Mesendoderm (in vitro differentiated cells): ENCODE measurements around the gene LTBP2.
A peak's percentile ranks its signal among the peaks of the same experiment; 100 is the strongest.

Source experiments
- DNase-seq: peaks from one replicate; pipeline ENCODE4 v3.0.0; 2013
- H2AK5ac ChIP-seq: 2 replicates; pipeline ENCODE4 v1.6.1; 2013; ENCODE audit warnings: low read length, inconsistent platforms
- H2BK120ac ChIP-seq: 2 replicates; pipeline ENCODE4 v1.6.1; 2013; ENCODE audit warnings: low read depth, mild to moderate bottlenecking, low read length, moderate library complexity, mixed read lengths
- H2BK15ac ChIP-seq: replicated peaks from 2 replicates; pipeline ENCODE4 v1.6.1; 2013; ENCODE audit warnings: low read depth, mild to moderate bottlenecking, moderate library complexity
- H2BK5ac ChIP-seq: 2 replicates; pipeline ENCODE4 v1.6.1; 2013; ENCODE audit warnings: low read length, inconsistent platforms
- H3K18ac ChIP-seq: 2 replicates; pipeline ENCODE4 v1.6.1; 2013; ENCODE audit warnings: mild to moderate bottlenecking, low read length, mixed read lengths
- H3K23ac ChIP-seq: one replicate; pipeline ENCODE4 v1.6.1; 2013; ENCODE audit warnings: low read length
- H3K27ac ChIP-seq: 2 replicates; pipeline ENCODE4 v1.5.1; 2013; ENCODE audit warnings: low read depth, mild to moderate bottlenecking, inconsistent platforms, low read length, moderate library complexity
- H3K27me3 ChIP-seq: 2 replicates; pipeline ENCODE4 v1.6.1; 2013; ENCODE audit warnings: low read length, control low read depth, mild to moderate bottlenecking, inconsistent platforms; ENCODE audit not compliant: insufficient read depth, poor library complexity
- H3K36me3 ChIP-seq: 2 replicates; pipeline ENCODE4 v1.6.1; 2013; ENCODE audit warnings: low read length, inconsistent platforms; ENCODE audit not compliant: control insufficient read depth, insufficient read depth
- H3K4ac ChIP-seq: one replicate; pipeline ENCODE4 v1.6.1; 2013; ENCODE audit warnings: low read depth, mild to moderate bottlenecking, low read length, moderate library complexity
- H3K4me1 ChIP-seq: 2 replicates; pipeline ENCODE4 v1.6.1; 2013; ENCODE audit warnings: low read depth, low read length, inconsistent platforms; ENCODE audit not compliant: control insufficient read depth
- H3K4me2 ChIP-seq: 2 replicates; pipeline ENCODE4 v1.6.1; 2013; ENCODE audit warnings: low read length
- H3K4me3 ChIP-seq: 2 replicates; pipeline ENCODE4 v1.5.1; 2013; ENCODE audit warnings: mild to moderate bottlenecking, low read length
- H3K56ac ChIP-seq: one replicate; pipeline ENCODE4 v1.6.1; 2013; ENCODE audit warnings: low read length
- H3K79me1 ChIP-seq: 2 replicates; pipeline ENCODE4 v1.6.1; 2013; ENCODE audit warnings: low read length, inconsistent platforms
- H3K79me2 ChIP-seq: 2 replicates; pipeline ENCODE4 v1.6.1; 2013; ENCODE audit warnings: mild to moderate bottlenecking, low read length; ENCODE audit not compliant: control insufficient read depth, insufficient read depth
- H3K9ac ChIP-seq: 2 replicates; pipeline ENCODE4 v1.6.1; 2013; ENCODE audit warnings: low read length, inconsistent platforms
- H4K5ac ChIP-seq: one replicate; pipeline ENCODE4 v1.6.1; 2013; ENCODE audit warnings: low read length
- H4K8ac ChIP-seq: one replicate; pipeline ENCODE4 v1.6.1; 2013; ENCODE audit warnings: low read depth, mild to moderate bottlenecking, control low read depth, low read length, moderate library complexity
- WGBS: extraction: QIAGEN DNeasy Blood & Tissue Kit; methylation state at CpG from one replicate; pipeline ENCODE4 v1.1.7; 2013; ENCODE audit warnings: low lambda C conversion rate, missing lambda C conversion rate; ENCODE audit not compliant: insufficient coverage; ENCODE audit errors: extremely low coverage; 5-methylcytosine and 5-hydroxymethylcytosine counted together

Gene LTBP2

DNA sequence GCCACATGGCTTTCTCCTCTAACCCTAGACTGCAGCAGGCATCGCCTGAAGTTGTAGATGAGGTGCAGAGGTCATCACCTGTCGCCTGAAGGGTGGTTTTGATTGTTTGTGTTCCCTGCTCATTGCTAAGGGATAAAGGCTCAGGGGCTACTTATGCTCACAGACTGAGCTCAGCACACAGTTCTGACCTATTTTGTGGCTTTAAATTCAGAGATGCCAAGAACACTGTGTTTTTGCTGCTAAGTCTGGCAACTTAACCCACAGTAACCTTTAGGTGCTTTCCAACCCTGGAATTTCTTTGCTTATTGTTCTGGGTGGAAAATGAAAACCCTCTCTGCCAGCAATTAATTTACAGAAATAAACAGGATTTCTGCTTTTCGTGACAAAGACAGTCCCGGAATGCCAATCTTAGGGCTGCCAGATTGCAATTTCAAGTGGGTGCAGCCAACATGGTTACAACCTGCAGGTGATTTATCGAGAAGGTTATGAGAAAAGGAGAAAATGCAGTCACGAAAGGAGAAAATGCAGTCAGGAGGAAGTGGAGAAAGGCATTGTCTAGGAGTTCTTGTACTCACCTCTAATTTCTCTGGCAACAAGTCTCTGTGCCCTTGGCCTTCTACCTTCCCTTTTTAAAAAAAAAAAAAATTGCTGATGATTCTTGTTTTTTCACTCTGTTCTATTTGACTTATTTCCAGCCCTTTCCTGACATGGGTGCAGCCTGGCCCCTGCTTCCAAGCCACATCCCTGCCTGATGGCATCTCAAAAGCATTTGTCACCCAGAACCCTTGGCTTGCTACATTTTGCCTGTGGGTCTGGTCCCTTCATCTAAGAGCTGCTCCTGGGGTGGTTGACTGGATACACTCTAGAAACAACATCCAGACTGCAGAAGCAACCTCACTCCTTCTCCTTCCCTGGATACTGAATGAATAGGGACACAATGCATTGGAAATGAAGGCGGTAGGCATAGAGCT lies 142.2 kb downstream of the LTBP2 start:
- Histone ChIP-seq H3K23ac (no peak overlapping the region), H2BK120ac (peak overlapping the region; percentile 3), H3K27ac (peak overlapping the region; percentile 61), H4K8ac (no peak overlapping the region), H3K4me2 (no peak overlapping the region), H2BK5ac (peak overlapping the region; percentile 52), H3K18ac (no peak overlapping the region), H3K27me3 (no peaks in the 10 kb centered on the region), H4K5ac (no peak overlapping the region), H3K4me1 (peaks cover 5% of the 10 kb centered on the region), H3K79me2 (no peaks in the 10 kb centered on the region), H3K9ac (peak overlapping the region; percentile 6), H2AK5ac (no peak overlapping the region), H3K4ac (no peak overlapping the region), H2BK15ac (no peak overlapping the region), H3K79me1 (no peaks in the 10 kb centered on the region), H3K36me3 (peaks cover 4% of the 10 kb centered on the region), H3K56ac (peak overlapping the region; percentile 62), H3K4me3 (no peak overlapping the region)
- WGBS = no CpG with 5 or more reads among the region's 7 CpGs
- DNase-seq = peak; percentile 35

DNA sequence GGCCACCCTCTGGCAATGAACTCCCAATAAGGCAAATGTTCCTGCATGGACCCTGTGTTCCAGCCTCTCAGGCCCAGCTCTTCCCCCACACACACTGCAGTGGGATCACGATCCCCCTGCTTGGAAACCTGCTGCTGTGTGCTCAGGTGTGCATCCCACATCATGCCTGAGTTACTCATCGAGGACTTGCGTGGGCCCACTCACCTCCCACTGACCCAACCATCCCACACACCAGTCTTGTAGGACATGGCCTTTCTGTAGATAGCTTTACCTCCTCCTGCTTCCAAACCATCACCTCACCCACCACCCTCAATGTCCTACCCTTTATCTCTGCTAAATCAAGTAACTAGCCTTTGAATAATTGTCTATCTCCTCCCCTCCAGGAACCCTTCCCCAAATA lies 143.5 kb downstream of the LTBP2 start:
- Histone ChIP-seq H3K36me3 (peaks cover 1% of the 10 kb centered on the region), H3K79me2 (no peaks in the 10 kb centered on the region), H2BK15ac (no peak overlapping the region), H4K8ac (no peak overlapping the region), H3K27ac (no peak overlapping the region), H3K9ac (no peak overlapping the region), H4K5ac (no peak overlapping the region), H3K18ac (no peak overlapping the region), H3K4me3 (no peak overlapping the region), H2BK5ac (peak overlapping the region; percentile 64), H3K23ac (no peak overlapping the region), H3K4ac (no peak overlapping the region), H3K27me3 (no peaks in the 10 kb centered on the region), H3K4me1 (peaks cover 5% of the 10 kb centered on the region), H3K4me2 (no peak overlapping the region), H2AK5ac (no peak overlapping the region), H2BK120ac (no peak overlapping the region), H3K56ac (peak overlapping the region; percentile 47), H3K79me1 (no peaks in the 10 kb centered on the region)
- no CpG with 5 or more reads among the region's 3 CpGs for WGBS
- DNase-seq = no peak

DNA sequence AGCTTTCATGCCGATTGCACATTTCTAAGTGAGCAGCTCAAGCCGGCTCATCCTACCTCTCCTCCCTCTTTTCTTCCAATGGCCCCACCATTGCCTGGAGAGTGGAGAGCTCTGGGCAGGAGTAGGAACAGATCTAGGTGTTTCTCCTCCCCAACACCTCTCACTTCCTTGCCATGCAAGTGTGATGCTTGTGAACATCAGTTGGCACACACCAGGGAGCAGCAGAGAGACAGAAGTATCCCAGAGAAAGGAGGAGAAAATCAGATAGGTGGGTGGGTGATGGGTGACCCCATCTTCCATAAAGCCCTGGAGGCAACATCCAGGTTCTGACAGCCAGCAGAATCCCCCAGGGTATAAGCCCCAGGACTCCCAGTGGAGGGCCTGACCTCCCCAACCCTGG lies 146.7 kb downstream of the LTBP2 start:
- no peak overlapping the region for H4K5ac ChIP-seq
- H3K9ac ChIP-seq = no peak overlapping the region
- H3K18ac ChIP-seq = no peak overlapping the region
- DNase-seq = no peak
- no peaks in the 10 kb centered on the region for H3K36me3 ChIP-seq
- no peak overlapping the region for H3K56ac ChIP-seq
- peaks cover 4% of the 10 kb centered on the region for H3K4me1 ChIP-seq
- H2AK5ac ChIP-seq = no peak overlapping the region
- H3K27me3 ChIP-seq = no peaks in the 10 kb centered on the region
- WGBS = no CpG with 5 or more reads among the region's 2 CpGs
- no peak overlapping the region for H3K27ac ChIP-seq
- no peak overlapping the region for H3K23ac ChIP-seq
- H2BK15ac ChIP-seq = no peak overlapping the region
- H3K79me2 ChIP-seq = no peaks in the 10 kb centered on the region
- H2BK5ac ChIP-seq = no peak overlapping the region
- H3K79me1 ChIP-seq = no peaks in the 10 kb centered on the region
- H3K4me3 ChIP-seq = no peak overlapping the region
- H3K4ac ChIP-seq = no peak overlapping the region
- H2BK120ac ChIP-seq = no peak overlapping the region
- H4K8ac ChIP-seq = no peak overlapping the region
- no peak overlapping the region for H3K4me2 ChIP-seq

DNA sequence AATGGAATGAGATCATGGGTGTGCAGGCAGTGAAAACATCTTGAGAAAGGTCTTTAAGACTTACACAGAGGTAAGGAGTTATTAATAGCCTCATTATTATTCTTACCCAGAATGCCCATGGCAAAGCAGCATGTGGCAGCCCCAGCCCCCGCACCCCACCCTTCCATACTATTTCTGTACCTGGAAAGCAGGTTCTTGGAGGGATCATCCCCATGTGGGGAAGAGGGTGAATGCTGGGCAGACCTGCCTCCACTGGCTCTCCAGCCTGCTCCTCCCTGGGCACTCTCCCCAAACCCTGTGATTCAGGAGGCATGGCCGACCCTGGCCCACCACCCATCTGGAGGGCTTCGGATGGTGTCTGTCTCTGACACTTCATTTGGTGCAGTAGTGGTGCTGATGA lies 147.3 kb downstream of the LTBP2 start:
- no peaks in the 10 kb centered on the region for H3K36me3 ChIP-seq
- H4K8ac ChIP-seq = no peak overlapping the region
- H3K4me3 ChIP-seq = no peak overlapping the region
- no peak overlapping the region for H3K4me2 ChIP-seq
- no CpG with 5 or more reads among the region's 3 CpGs for WGBS
- no peak overlapping the region for H2BK5ac ChIP-seq
- peaks cover 2% of the 10 kb centered on the region for H3K4me1 ChIP-seq
- H4K5ac ChIP-seq = no peak overlapping the region
- H3K23ac ChIP-seq = no peak overlapping the region
- H2BK15ac ChIP-seq = no peak overlapping the region
- H3K4ac ChIP-seq = no peak overlapping the region
- no peaks in the 10 kb centered on the region for H3K79me1 ChIP-seq
- DNase-seq = no peak
- H3K18ac ChIP-seq = no peak overlapping the region
- no peak overlapping the region for H3K27ac ChIP-seq
- no peaks in the 10 kb centered on the region for H3K27me3 ChIP-seq
- H3K9ac ChIP-seq = no peak overlapping the region
- no peak overlapping the region for H2AK5ac ChIP-seq
- no peak overlapping the region for H3K56ac ChIP-seq
- H2BK120ac ChIP-seq = no peak overlapping the region
- H3K79me2 ChIP-seq = no peaks in the 10 kb centered on the region

DNA sequence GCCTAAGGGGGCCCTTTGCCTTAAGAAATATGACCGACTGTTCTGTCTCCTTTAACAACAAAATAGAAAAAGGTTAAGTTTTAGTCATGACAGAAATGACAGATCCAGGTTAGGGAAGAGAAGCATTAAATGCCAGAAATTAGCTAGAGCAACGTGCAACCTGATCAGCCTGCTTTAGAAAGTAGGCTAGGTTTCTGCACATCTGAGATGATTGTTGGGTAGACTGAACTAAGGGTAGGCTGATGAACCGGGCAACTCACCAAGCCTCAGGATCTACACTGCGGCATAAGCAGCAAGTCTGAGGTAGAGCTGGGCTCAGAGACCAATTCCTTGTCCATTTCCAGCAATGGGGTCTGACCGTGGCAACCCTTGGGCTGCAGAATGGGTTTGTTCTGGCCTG lies 148.3 kb downstream of the LTBP2 start:
- Histone ChIP-seq H3K36me3 (no peaks in the 10 kb centered on the region), H3K4me3 (no peak overlapping the region), H2AK5ac (no peak overlapping the region), H2BK15ac (no peak overlapping the region), H3K4ac (no peak overlapping the region), H2BK5ac (no peak overlapping the region), H3K27me3 (no peaks in the 10 kb centered on the region), H3K4me2 (no peak overlapping the region), H3K79me1 (no peaks in the 10 kb centered on the region), H4K5ac (no peak overlapping the region), H3K4me1 (peaks cover 2% of the 10 kb centered on the region), H3K27ac (no peak overlapping the region), H3K18ac (no peak overlapping the region), H3K79me2 (no peaks in the 10 kb centered on the region), H2BK120ac (no peak overlapping the region), H3K9ac (no peak overlapping the region), H4K8ac (no peak overlapping the region), H3K56ac (no peak overlapping the region), H3K23ac (no peak overlapping the region)
- no CpG with 5 or more reads among the region's 5 CpGs for WGBS
- DNase-seq = no peak
